ENCODE measurements around the gene ZNF335.
A peak's percentile ranks its signal among the peaks of the same experiment; 100 is the strongest.
"Not testable (repeated sequence)": the region's sequence is repeated elsewhere in the genome, so short reads cannot be mapped to it uniquely, and the experiment has no call there.

The ZNF335 gene

GRCh38 chr20:45970646-45971424 lies 1.2 kb downstream of the ZNF335 start:
- DNase-seq: no peak

- DNase-seq: no peak
Observed at GRCh38 chr20:45969712-45970634, 2.0 kb downstream of the ZNF335 start.

- DNase-seq: no peak
Observed at GRCh38 chr20:45968801-45969711, 2.9 kb downstream of the ZNF335 start.

GRCh38 chr20:45968081-45968671 lies 3.8 kb downstream of the ZNF335 start:
- DNase-seq: no peak

- no peak for DNase-seq
Observed at GRCh38 chr20:45967551-45968080, 4.4 kb downstream of the ZNF335 start.

GRCh38 chr20:45965169-45966002 lies 6.6 kb downstream of the ZNF335 start:
- DNase-seq: no peak

GRCh38 chr20:45964006-45964400 lies 8.0 kb downstream of the ZNF335 start:
- DNase-seq: no peak

- peak; percentile 47 for DNase-seq
Observed at GRCh38 chr20:45963059-45964005, 8.7 kb downstream of the ZNF335 start.

GRCh38 chr20:45962031-45962755 lies 9.8 kb downstream of the ZNF335 start:
- DNase-seq: no peak

GRCh38 chr20:45959956-45960630 lies 11.9 kb downstream of the ZNF335 start:
- DNase-seq: no peak

- DNase-seq: no peak
Observed at GRCh38 chr20:45959126-45959525, 12.9 kb downstream of the ZNF335 start.

GRCh38 chr20:45958593-45958992 lies 13.4 kb downstream of the ZNF335 start:
- no peak for DNase-seq

- DNase-seq: no peak
Observed at GRCh38 chr20:45957021-45957941, 14.7 kb downstream of the ZNF335 start.

GRCh38 chr20:45956326-45956725 lies 15.7 kb downstream of the ZNF335 start:
- DNase-seq: not testable (repeated sequence)

- no peak for DNase-seq
Observed at GRCh38 chr20:45953672-45954071, 18.3 kb downstream of the ZNF335 start.

GRCh38 chr20:45952861-45953260 lies 19.1 kb downstream of the ZNF335 start:
- no peak for DNase-seq

Measured in NCI-H2081 treated with DMSO at 0.1 percent for 48 hours (cell line).